ENCODE data around the gene LAIR2. TPM values are rescaled to one million over a fixed set of nuclear protein-coding genes. Genes with fewer than 3 reads are reported as not detected.

The LAIR2 gene
- total RNA-seq, 1 donor from 2014 or later = 77.7 TPM

DNA sequence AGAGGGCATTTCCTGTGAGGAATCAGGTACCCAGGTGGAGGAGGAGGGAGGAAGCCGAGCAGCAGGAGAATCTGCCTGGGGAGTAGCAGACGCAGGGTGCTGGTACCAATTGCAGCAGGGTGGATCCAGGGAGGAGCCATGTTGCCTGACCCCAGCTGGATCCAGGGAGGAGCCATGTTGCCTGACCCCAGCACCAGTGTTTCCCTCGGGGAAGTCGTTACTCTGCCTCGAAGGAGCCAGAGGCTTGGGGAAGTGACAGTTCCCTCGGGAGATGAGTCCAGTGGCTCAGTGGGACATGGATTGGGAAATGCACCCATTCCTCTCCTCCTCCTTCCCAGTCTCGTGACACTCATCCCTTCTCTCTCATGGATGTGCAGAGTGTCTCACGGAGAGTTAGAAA, 31.5 kb downstream of the LAIR2 start:
- peak overlapping the region; percentile 33 for H3K27ac Mint-ChIP-seq
- H3K4me3 Mint-ChIP-seq (ENCODE audit: low read depth) = no peak overlapping the region
- no peak for DNase-seq (ENCODE audit: low spot score)
- intact Hi-C loops (cut with micrococcal nuclease) = no loop called here
- peaks cover 51% of the 10 kb centered on the region for H3K4me1 Mint-ChIP-seq (ENCODE audit: low read depth)
- no peaks in the 10 kb centered on the region for H3K36me3 Mint-ChIP-seq (ENCODE audit: low read depth)
- no peaks in the 10 kb centered on the region for H3K9me3 Mint-ChIP-seq
- peaks cover 6% of the 10 kb centered on the region for H3K27me3 Mint-ChIP-seq (ENCODE audit: low read depth)

DNA sequence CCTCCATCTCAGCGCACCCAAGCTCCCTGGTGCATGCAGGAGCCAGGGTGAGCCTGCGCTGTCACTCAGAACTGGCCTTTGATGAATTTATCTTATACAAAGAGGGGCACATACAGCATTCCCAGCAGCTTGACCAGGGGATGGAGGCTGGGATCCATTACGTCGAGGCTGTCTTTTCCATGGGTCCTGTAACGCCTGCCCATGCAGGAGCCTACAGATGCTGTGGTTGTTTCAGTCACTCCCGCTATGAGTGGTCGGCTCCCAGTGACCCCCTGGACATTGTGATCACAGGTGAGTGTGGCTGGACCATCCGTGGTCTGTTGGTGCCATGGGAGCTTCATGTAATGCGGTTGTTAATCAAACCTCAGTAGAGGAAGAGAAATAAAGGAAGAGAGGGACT, 33.0 kb downstream of the LAIR2 start:
- DNase-seq (ENCODE audit: low spot score) = no peak
- no peaks in the 10 kb centered on the region for H3K9me3 Mint-ChIP-seq
- H3K27ac Mint-ChIP-seq = no peak overlapping the region
- peaks cover 6% of the 10 kb centered on the region for H3K27me3 Mint-ChIP-seq (ENCODE audit: low read depth)
- intact Hi-C loops (cut with micrococcal nuclease) = no loop called here
- H3K4me1 Mint-ChIP-seq (ENCODE audit: low read depth) = peaks cover 48% of the 10 kb centered on the region
- peak overlapping the region; percentile 21 for H3K4me3 Mint-ChIP-seq (ENCODE audit: low read depth)
- no peaks in the 10 kb centered on the region for H3K36me3 Mint-ChIP-seq (ENCODE audit: low read depth)

DNA sequence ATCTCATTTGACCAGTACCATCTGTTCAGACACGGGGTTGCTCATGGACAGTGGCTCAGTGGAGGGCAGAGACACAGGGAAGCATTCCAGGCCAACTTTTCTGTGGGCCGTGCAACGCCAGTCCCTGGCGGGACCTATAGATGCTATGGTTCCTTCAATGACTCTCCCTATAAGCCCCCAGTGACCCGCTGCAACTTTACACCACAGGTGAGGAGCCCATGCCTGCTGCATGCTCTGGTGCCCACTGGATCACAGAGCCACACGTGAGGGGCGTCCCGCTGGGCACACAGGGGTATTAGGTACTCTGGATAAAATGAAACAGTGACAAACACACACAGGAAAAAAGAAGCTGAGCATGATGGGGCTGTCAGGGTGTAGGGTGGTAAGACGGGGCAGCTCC, 34.3 kb downstream of the LAIR2 start:
- H3K27ac Mint-ChIP-seq = no peak overlapping the region
- no peak overlapping the region for H3K4me3 Mint-ChIP-seq (ENCODE audit: low read depth)
- peaks cover 6% of the 10 kb centered on the region for H3K27me3 Mint-ChIP-seq (ENCODE audit: low read depth)
- no peak for DNase-seq (ENCODE audit: low spot score)
- H3K9me3 Mint-ChIP-seq = no peaks in the 10 kb centered on the region
- intact Hi-C loops (cut with micrococcal nuclease) = no loop called here
- peaks cover 47% of the 10 kb centered on the region for H3K4me1 Mint-ChIP-seq (ENCODE audit: low read depth)
- H3K36me3 Mint-ChIP-seq (ENCODE audit: low read depth) = no peaks in the 10 kb centered on the region

DNA sequence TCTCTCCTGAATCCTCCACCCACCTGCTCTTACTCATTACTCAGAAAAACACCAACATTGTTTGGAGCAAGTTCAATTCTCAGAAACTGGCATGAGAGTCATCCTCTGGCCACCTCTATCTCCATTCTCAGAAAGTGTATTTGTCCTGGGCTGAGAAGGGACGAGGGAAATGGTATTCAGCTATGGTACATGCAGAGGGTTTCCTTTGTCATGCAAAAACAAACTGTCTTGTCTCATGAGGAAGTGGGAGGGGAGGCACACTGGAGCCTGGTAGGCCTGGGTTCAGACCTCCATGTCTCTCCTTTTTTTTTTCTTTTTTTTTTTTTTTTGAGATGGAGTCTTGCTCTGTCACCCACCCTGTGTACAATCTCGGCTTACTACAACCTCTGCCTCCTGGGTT, 39.1 kb downstream of the LAIR2 start:
- Mint-ChIP-seq H3K4me3 (ENCODE audit: low read depth) (no peak overlapping the region), H3K27me3 (ENCODE audit: low read depth) (no peaks in the 10 kb centered on the region), H3K9me3 (peaks cover 4% of the 10 kb centered on the region), H3K27ac (no peak overlapping the region), H3K36me3 (ENCODE audit: low read depth) (peaks cover 4% of the 10 kb centered on the region), H3K4me1 (ENCODE audit: low read depth) (peaks cover 19% of the 10 kb centered on the region)
- intact Hi-C loops (cut with micrococcal nuclease) = no loop called here
- DNase-seq (ENCODE audit: low spot score) = no peak

DNA sequence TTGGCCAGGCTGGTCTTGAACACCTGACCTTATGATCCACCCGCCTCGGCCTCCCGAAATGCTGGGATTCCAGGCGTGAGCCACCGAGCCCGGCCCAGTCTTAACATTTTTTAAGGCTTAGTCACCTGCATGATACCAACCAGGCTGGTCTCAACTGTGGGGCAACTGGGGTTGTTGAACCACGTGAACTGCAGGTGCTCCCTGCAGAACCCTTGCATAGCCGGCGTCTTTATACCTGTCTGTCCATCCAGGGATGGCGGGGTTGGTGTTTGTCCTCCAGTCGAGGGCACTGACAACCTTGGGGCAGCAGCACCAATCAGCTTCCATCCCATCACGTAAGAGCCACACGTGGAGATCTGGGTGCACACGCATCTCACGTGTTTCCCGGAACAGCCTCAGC, 46.2 kb downstream of the LAIR2 start:
- Mint-ChIP-seq H3K4me3 (ENCODE audit: low read depth) (no peak overlapping the region), H3K9me3 (no peaks in the 10 kb centered on the region), H3K4me1 (ENCODE audit: low read depth) (peaks cover 7% of the 10 kb centered on the region), H3K27me3 (ENCODE audit: low read depth) (peaks cover 2% of the 10 kb centered on the region), H3K36me3 (ENCODE audit: low read depth) (no peaks in the 10 kb centered on the region), H3K27ac (no peak overlapping the region)
- no peak for DNase-seq (ENCODE audit: low spot score)
- intact Hi-C loops (cut with micrococcal nuclease) = no loop called here

DNA sequence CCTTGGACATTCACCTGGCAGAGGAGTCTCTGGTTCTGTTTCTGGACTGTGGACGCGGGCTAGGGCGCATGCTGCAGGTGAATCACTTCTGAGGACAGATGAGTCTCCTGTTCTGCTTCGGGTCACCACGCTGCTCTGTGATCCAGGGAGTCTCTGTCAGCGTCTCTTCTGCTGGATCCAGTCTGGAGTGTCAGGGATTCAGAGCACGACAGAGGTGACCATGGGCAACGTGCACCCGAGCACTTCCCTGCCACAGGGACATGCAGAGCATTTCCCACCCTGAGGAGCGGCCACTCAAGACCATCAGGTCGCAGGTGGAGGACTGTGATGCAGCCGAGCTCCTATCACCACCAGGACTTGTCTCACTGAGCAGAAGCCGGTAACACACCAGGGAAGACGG, 46.6 kb downstream of the LAIR2 start:
- no peak overlapping the region for H3K4me3 Mint-ChIP-seq (ENCODE audit: low read depth)
- H3K27me3 Mint-ChIP-seq (ENCODE audit: low read depth) = peaks cover 2% of the 10 kb centered on the region
- H3K9me3 Mint-ChIP-seq = no peaks in the 10 kb centered on the region
- no peak overlapping the region for H3K27ac Mint-ChIP-seq
- H3K36me3 Mint-ChIP-seq (ENCODE audit: low read depth) = no peaks in the 10 kb centered on the region
- peaks cover 5% of the 10 kb centered on the region for H3K4me1 Mint-ChIP-seq (ENCODE audit: low read depth)
- intact Hi-C loops (cut with micrococcal nuclease) = no loop called here
- no peak for DNase-seq (ENCODE audit: low spot score)

DNA sequence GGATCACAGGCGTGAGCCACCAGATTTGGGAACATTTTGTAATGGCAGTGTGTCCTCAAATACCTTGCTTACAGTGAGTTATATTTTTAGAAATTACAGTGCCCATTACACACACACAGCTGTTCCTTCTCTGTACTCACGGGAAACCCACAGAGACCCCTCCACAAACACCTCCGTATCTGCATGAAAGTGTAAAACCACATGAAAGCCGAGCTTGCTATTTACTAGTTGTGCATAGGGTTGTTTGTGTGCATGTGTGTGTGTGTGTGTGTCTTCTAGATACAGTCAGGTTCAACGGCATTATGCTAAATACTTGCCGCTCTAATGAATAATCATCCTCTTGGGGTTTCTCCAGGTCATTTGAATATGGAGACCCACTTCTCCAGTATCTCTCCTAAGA, 48.7 kb downstream of the LAIR2 start:
- H3K4me3 Mint-ChIP-seq (ENCODE audit: low read depth) = no peak overlapping the region

DNA sequence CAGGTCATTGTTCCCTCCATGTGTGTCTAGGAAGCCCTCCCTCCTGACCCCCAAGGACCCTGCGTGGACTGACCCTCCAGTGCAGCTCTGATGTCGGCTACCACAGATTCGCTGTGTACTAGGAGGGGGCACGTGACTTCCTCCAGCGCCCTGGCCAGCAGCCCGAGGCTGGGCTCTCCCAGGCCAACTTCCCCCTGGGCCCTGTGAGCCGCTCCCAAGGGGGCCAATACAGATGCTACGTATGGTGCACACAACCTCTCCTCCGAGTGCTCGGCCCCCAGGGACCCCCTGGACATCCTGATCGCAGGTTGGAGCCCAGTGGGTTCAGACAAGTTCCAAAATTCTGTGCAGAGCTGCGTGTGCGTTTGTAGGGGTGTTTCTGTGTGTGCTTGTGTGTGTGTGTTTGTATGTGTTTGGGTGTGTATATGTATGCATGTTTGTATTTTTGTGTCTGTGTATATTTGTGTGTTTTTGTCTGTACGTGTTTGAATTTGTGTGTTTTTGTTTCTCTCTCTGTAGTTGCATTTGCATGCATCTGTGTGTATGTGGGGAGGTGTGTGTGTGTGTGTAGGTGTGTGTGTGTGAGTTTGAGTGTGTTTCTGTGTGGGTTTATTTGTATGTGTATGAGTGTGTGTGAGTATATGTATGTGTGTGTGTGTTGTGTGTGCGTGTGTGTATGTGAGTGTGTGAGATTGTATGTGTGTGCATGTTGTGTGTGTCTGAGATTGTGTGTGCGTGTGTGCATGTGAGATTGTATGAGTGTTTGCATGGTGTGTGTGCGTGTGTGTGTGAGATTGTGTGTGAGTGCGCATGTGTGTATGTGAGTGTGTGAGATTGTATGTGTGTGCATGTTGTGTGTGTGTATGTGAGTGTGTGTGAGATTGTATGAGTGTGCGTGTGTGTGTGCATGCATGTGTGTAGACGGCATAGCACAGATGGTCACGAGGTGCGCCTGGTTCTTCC, 49.6 kb downstream of the LAIR2 start:
- no peaks in the 10 kb centered on the region for H3K9me3 Mint-ChIP-seq
- H3K27me3 Mint-ChIP-seq (ENCODE audit: low read depth) = peaks cover 2% of the 10 kb centered on the region
- H3K36me3 Mint-ChIP-seq (ENCODE audit: low read depth) = no peaks in the 10 kb centered on the region
- intact Hi-C loops (cut with micrococcal nuclease) = loop anchor here (10.0 kb wide), 1 partner anchor 67 kb away; no protein-coding TSS in a partner anchor
- DNase-seq (ENCODE audit: low spot score) = no peak
- H3K4me1 Mint-ChIP-seq (ENCODE audit: low read depth) = peaks cover 4% of the 10 kb centered on the region
- H3K4me3 Mint-ChIP-seq (ENCODE audit: low read depth) = no peak overlapping the region
- no peak overlapping the region for H3K27ac Mint-ChIP-seq

More for the DNA sequence above, 48.7 kb downstream of the LAIR2 start:
- intact Hi-C loops (cut with micrococcal nuclease) = loop anchor here (10.0 kb wide), 1 partner anchor 66 kb away; no protein-coding TSS in a partner anchor
- Mint-ChIP-seq H3K36me3 (ENCODE audit: low read depth) (no peaks in the 10 kb centered on the region), H3K9me3 (no peaks in the 10 kb centered on the region), H3K4me1 (ENCODE audit: low read depth) (peaks cover 4% of the 10 kb centered on the region), H3K27ac (no peak overlapping the region), H3K27me3 (ENCODE audit: low read depth) (peaks cover 2% of the 10 kb centered on the region)
- DNase-seq (ENCODE audit: low spot score) = no peak

DNA sequence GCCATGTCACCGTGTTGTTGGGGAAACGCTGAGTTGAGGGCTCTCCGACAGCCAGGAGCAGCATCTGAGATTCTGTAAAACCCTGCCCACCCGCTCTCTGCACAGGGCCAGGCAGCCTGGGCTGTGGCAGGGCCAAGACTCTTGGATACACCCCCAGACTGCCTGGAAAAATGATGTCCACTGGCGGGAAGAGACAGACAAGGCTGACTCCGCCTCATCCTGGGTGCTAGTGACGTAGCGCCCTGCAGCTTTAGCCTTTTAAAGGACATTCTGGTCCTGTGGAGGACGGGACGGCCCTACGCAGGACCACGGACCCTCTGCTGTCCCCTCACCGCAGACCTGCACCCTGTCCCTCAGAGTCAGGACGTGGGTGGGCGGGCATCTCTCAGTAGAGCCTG, 50.3 kb downstream of the LAIR2 start:
- H3K9me3 Mint-ChIP-seq = no peaks in the 10 kb centered on the region
- no peak overlapping the region for H3K27ac Mint-ChIP-seq
- peaks cover 4% of the 10 kb centered on the region for H3K4me1 Mint-ChIP-seq (ENCODE audit: low read depth)
- peaks cover 2% of the 10 kb centered on the region for H3K27me3 Mint-ChIP-seq (ENCODE audit: low read depth)
- no peaks in the 10 kb centered on the region for H3K36me3 Mint-ChIP-seq (ENCODE audit: low read depth)
- H3K4me3 Mint-ChIP-seq (ENCODE audit: low read depth) = no peak overlapping the region
- intact Hi-C loops (cut with micrococcal nuclease) = loop anchor here (10.0 kb wide), 1 partner anchor 68 kb away; no protein-coding TSS in a partner anchor
- no peak for DNase-seq (ENCODE audit: low spot score)

DNA sequence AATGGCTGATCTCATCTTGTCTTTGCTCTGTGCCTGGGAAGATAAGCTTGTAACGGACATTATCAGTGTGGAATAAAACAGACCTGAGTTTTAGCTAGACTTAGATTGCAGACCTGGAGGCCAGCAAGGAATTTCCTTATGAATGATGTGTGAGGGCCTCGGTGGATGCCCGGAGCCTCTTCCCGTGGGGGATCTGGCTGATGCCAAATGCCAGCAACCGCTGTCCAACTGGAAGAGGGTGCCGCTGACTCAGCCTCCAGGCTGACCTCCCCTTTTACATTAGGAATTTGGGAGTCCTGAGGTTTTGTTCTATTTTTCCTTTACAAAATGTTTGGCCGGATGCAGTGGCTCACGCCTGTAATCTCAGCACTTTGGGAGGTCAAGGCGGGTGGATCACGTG, 51.4 kb downstream of the LAIR2 start:
- H3K4me3 Mint-ChIP-seq (ENCODE audit: low read depth) = no peak overlapping the region
- H3K27ac Mint-ChIP-seq = no peak overlapping the region
- peaks cover 8% of the 10 kb centered on the region for H3K27me3 Mint-ChIP-seq (ENCODE audit: low read depth)
- intact Hi-C loops (cut with micrococcal nuclease) = loop anchor here (10.0 kb wide), 1 partner anchor 69 kb away; no protein-coding TSS in a partner anchor
- no peaks in the 10 kb centered on the region for H3K36me3 Mint-ChIP-seq (ENCODE audit: low read depth)
- DNase-seq (ENCODE audit: low spot score) = no peak
- H3K9me3 Mint-ChIP-seq = no peaks in the 10 kb centered on the region
- peaks cover 4% of the 10 kb centered on the region for H3K4me1 Mint-ChIP-seq (ENCODE audit: low read depth)

DNA sequence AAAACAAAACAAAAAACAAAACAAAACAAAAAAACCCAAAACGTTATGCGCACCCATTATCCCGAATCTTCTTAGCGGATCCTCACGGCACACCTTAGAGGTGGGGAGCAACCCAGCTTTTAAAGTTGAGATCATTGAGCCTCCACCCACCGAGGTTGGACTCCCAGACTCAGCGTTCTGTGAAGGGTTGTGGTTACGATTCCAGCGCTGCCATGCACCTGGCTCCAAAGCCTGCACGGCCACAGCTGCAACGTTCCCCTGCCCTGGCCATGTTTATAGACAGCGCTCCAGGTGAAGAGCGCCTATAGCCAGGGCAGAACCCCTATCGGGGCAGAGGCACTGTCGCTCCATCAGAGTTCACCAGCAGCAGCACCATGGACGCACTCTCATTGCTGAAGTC, 52.3 kb downstream of the LAIR2 start:
- Mint-ChIP-seq H3K9me3 (no peaks in the 10 kb centered on the region), H3K27ac (no peak overlapping the region), H3K27me3 (ENCODE audit: low read depth) (peaks cover 8% of the 10 kb centered on the region), H3K4me3 (ENCODE audit: low read depth) (no peak overlapping the region), H3K4me1 (ENCODE audit: low read depth) (peaks cover 4% of the 10 kb centered on the region), H3K36me3 (ENCODE audit: low read depth) (no peaks in the 10 kb centered on the region)
- intact Hi-C loops (cut with micrococcal nuclease) = loop anchor here (10.0 kb wide), 1 partner anchor 70 kb away; no protein-coding TSS in a partner anchor
- no peak for DNase-seq (ENCODE audit: low spot score)

DNA sequence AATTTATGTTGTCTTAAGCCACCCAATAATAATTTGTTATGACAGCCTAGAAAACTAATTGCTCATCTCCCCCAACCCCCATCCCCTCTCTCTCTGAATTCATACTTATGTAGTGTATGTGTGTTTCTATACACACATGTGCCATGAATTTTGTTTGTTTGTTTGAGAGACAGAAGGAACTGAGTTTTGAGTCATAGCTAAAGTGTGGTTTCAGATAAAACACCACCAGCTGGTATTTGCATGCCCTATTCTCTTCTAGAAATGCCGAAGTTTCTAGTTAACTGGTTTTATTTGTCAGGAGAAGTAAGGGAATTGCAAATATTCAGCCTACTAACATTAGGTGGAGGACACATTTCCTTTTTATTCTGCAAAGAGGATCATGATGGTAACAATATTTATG, 53.6 kb downstream of the LAIR2 start:
- intact Hi-C loops (cut with micrococcal nuclease) = loop anchor here (10.0 kb wide), 1 partner anchor 71 kb away; no protein-coding TSS in a partner anchor
- Mint-ChIP-seq H3K27ac (no peak overlapping the region), H3K4me1 (ENCODE audit: low read depth) (peaks cover 4% of the 10 kb centered on the region), H3K36me3 (ENCODE audit: low read depth) (no peaks in the 10 kb centered on the region), H3K9me3 (no peaks in the 10 kb centered on the region), H3K27me3 (ENCODE audit: low read depth) (peaks cover 8% of the 10 kb centered on the region), H3K4me3 (ENCODE audit: low read depth) (no peak overlapping the region)
- DNase-seq (ENCODE audit: low spot score) = no peak

DNA sequence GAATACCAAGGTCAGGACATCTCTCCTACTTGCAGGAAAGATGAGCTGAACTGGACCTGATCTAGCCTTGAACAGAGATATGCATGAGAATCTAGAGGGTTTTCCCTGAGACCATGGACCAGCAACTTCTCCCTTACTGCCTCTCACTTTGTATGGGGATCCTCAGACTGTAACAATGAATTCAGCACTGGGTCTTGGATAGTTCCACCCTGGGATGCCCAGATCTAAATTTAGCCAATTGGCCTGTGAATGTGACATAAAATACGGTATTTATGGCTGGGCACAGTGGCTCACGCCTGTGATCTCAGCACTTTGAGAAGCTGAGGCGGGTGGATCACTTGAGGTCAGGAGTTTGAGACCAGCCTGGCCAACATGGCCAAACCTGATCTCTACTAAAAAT, 55.7 kb downstream of the LAIR2 start:
- no peaks in the 10 kb centered on the region for H3K9me3 Mint-ChIP-seq
- no peaks in the 10 kb centered on the region for H3K36me3 Mint-ChIP-seq (ENCODE audit: low read depth)
- no peaks in the 10 kb centered on the region for H3K4me1 Mint-ChIP-seq (ENCODE audit: low read depth)
- intact Hi-C loops (cut with micrococcal nuclease) = loop anchor here (10.0 kb wide), 1 partner anchor 74 kb away; no protein-coding TSS in a partner anchor
- no peak overlapping the region for H3K4me3 Mint-ChIP-seq (ENCODE audit: low read depth)
- DNase-seq (ENCODE audit: low spot score) = no peak
- H3K27me3 Mint-ChIP-seq (ENCODE audit: low read depth) = peaks cover 6% of the 10 kb centered on the region
- H3K27ac Mint-ChIP-seq = no peak overlapping the region
